Ishikawa (cell line): ENCODE measurements around the gene PISD.

Experiments
- CEBPB ChIP-seq: IDR thresholded peaks from 2 replicates; pipeline ENCODE4 v1.6.1; 2012
- CREB1 ChIP-seq: IDR thresholded peaks from 2 replicates; pipeline ENCODE4 v1.6.1; 2012; ENCODE audit warnings: low read depth
- EP300 ChIP-seq: IDR thresholded peaks from 2 replicates; pipeline ENCODE4 v1.6.1; 2012; ENCODE audit warnings: borderline replicate concordance
- FOXM1 ChIP-seq: IDR thresholded peaks from 2 replicates; pipeline ENCODE4 v1.6.1; 2012; ENCODE audit warnings: low read depth, borderline replicate concordance
- MAX ChIP-seq: IDR thresholded peaks from 2 replicates; pipeline ENCODE4 v1.6.1; 2012
- RAD21 ChIP-seq: IDR thresholded peaks from 2 replicates; pipeline ENCODE4 v1.6.1; 2012; ENCODE audit warnings: low read depth
- REST ChIP-seq: IDR thresholded peaks from 2 replicates; pipeline ENCODE4 v1.6.1; 2012; ENCODE audit warnings: low read depth, mild to moderate bottlenecking
- TAF1 ChIP-seq: IDR thresholded peaks from 2 replicates; pipeline ENCODE4 v1.6.1; 2012; ENCODE audit warnings: low read depth, mild to moderate bottlenecking
- USF1 ChIP-seq: IDR thresholded peaks from 2 replicates; pipeline ENCODE4 v1.6.1; 2012
- YY1 ChIP-seq: IDR thresholded peaks from 2 replicates; pipeline ENCODE4 v1.6.1; 2012; ENCODE audit warnings: low read depth

GRCh38 chr22:31619611-31620300 is 42.3 kb downstream of the PISD start:
- TF ChIP-seq CREB1 (no peak), EP300 (no peak), MAX (no peak), USF1 (no peak), YY1 (no peak), TAF1 (no peak), RAD21 (no peak), FOXM1 (no peak), CEBPB (no peak), REST (no peak)
